K562 (cell line): ENCODE results near the gene CTRB2. TPM values are rescaled to one million over a fixed set of nuclear protein-coding genes. Genes with fewer than 3 reads are reported as not detected.

ENCODE experiments used
- ATAC-seq: fragments of 200-7000 bp; cut with Tn5 transposase; 3 replicates; pipeline ENCODE4 v1.9.1; 2020; ENCODE audit warnings: moderate library complexity
- BruUV-seq: library from RNA; stranded (reverse); fragments of 400-500 nt; replicated peaks from 2 replicates; lab custom pipeline; 2021; lab: Mats Ljungman, UMichigan
- CTCF ChIA-PET: fragments of 300-600 bp; formaldehyde crosslinking; extraction: SDS; loops from one replicate; lab custom pipeline; 2021; ENCODE audit warnings: low intra/inter-chr PET ratio; lab: Yijun Ruan, JAX
- POLR2A ChIA-PET: fragments of 300-600, 350-650 bp; sonication (Branson Sonifier 250); formaldehyde crosslinking; extraction: SDS; loops from one replicate; lab custom pipeline; 2021; ENCODE audit warnings: antibody characterized with exemption, inconsistent platforms; lab: Yijun Ruan, JAX
- DNase-seq, 4 experiments: peaks; one replicate each; pipeline versions ENCODE4 v3.0.0 to v3.0.0-alpha.2; 2011 to 2018; ENCODE audit warnings: low spot score in 3 of 4, mixed read lengths in 3 of 4; ENCODE audit errors: extremely low read depth in 1 of 4
- FAIRE-seq: peaks from 2 replicates; lab custom pipeline; 2011; peaks lifted over from hg19 to GRCh38; lab: Jason Lieb, UNC
- H2AFZ ChIP-seq: 2 replicates; pipeline ENCODE4 v1.6.0; 2011; ENCODE audit warnings: low read depth, low read length, control low read depth, inconsistent platforms
- H3K27ac ChIP-seq: fragments of 200-600 bp; 3 replicates; pipeline ENCODE4 v1.8.0; 2011; ENCODE audit warnings: low read depth, mild to moderate bottlenecking, control low read depth, inconsistent platforms, low read length, moderate library complexity, mixed read lengths; ENCODE audit errors: extremely low read depth
- H3K27me3 ChIP-seq, 2 experiments: fragments of 300-600 bp in 1 of 2; 2 replicates in 1 of 2; 3 replicates in 1 of 2; pipeline versions ENCODE4 v1.6.0 to v1.8.0; 2011; ENCODE audit warnings: inconsistent platforms in 2 of 2, low read length in 2 of 2, mild to moderate bottlenecking in 1 of 2, mixed read lengths in 1 of 2, moderate library complexity in 1 of 2; ENCODE audit not compliant: control insufficient read depth in 2 of 2, insufficient read depth in 2 of 2
- H3K36me3 ChIP-seq: fragments of 300-600 bp; 3 replicates; pipeline ENCODE4 v1.8.0; 2011; ENCODE audit warnings: mild to moderate bottlenecking, low read length, inconsistent platforms; ENCODE audit not compliant: control insufficient read depth, insufficient read depth
- H3K4me1 ChIP-seq, 2 experiments: fragments of 200-600 bp in 1 of 2; replicated peaks in 1 of 2; 2 replicates in 1 of 2; 3 replicates in 1 of 2; pipeline versions ENCODE4 v1.5.1 to v1.8.0; 2011; ENCODE audit warnings: inconsistent platforms in 2 of 2, low read length in 2 of 2, mild to moderate bottlenecking in 1 of 2, mixed read lengths in 1 of 2, moderate library complexity in 1 of 2; ENCODE audit not compliant: control insufficient read depth in 2 of 2, insufficient read depth in 2 of 2
- H3K4me2 ChIP-seq: 2 replicates; pipeline ENCODE4 v1.6.1; 2011; ENCODE audit warnings: low read length, control low read depth, inconsistent platforms, mixed read lengths; ENCODE audit not compliant: insufficient read depth
- H3K4me3 ChIP-seq: fragments of 200-600 bp; sonication (generic), shearing (Covaris generic); 2 replicates; pipeline ENCODE4 v1.5.1; 2016; ENCODE audit warnings: control low read depth, inconsistent platforms
- H3K79me2 ChIP-seq: fragments of 200-600 bp; 3 replicates; pipeline ENCODE4 v1.8.0; 2011; ENCODE audit warnings: low read length, inconsistent platforms; ENCODE audit not compliant: control insufficient read depth, insufficient read depth
- H3K9ac ChIP-seq, 2 experiments: 2 replicates each; pipeline versions ENCODE4 v1.6.0 to v1.6.1; 2011; ENCODE audit warnings: low read depth in 2 of 2, low read length in 2 of 2, control low read depth in 1 of 2, inconsistent platforms in 1 of 2, mild to moderate bottlenecking in 1 of 2, mixed read lengths in 1 of 2; ENCODE audit not compliant: insufficient read depth in 1 of 2
- H3K9me1 ChIP-seq: one replicate; pipeline ENCODE4 v1.6.0; 2011; ENCODE audit warnings: inconsistent platforms, mild to moderate bottlenecking, low read length, moderate library complexity; ENCODE audit not compliant: control insufficient read depth, insufficient read depth
- H3K9me3 ChIP-seq: replicated peaks from 2 replicates; pipeline ENCODE4 v1.5.1; 2011; ENCODE audit warnings: low read depth, low read length, inconsistent platforms; ENCODE audit not compliant: control insufficient read depth, insufficient read depth
- H4K20me1 ChIP-seq: replicated peaks from 2 replicates; pipeline ENCODE4 v1.6.1; 2011; ENCODE audit warnings: low read length, inconsistent platforms, mixed read lengths; ENCODE audit not compliant: control insufficient read depth, insufficient read depth
- AFF1 ChIP-seq, 2 experiments: fragments of 450-650 bp; IDR thresholded peaks; 2 replicates each; pipeline ENCODE4 v1.6.1; 2018; ENCODE audit warnings: mild to moderate bottlenecking in 2 of 2, low read depth in 1 of 2; ENCODE audit not compliant: partially characterized antibody in 2 of 2
- CUX1 ChIP-seq: fragments of 200-800 bp; sonication (Bioruptor generic); IDR thresholded peaks from 2 replicates; pipeline ENCODE4 v1.6.1; 2016; ENCODE audit warnings: missing genetic modification characterization, missing compliant biosample characterization
- DPF2 ChIP-seq: fragments of 450-650 bp; IDR thresholded peaks from 2 replicates; pipeline ENCODE4 v1.6.1; 2016
- ELK1 ChIP-seq: sonication (generic); formaldehyde crosslinking; IDR thresholded peaks from 2 replicates; pipeline ENCODE4 v1.8.1; 2022; ENCODE audit warnings: missing genetic modification reagents
- SLC30A9 ChIP-seq: fragments of 250-450 bp; sonication (Bioruptor Pico); IDR thresholded peaks from 2 replicates; pipeline ENCODE4 v1.8.0; 2022; ENCODE audit warnings: mild to moderate bottlenecking, moderate library complexity
- U2AF1 ChIP-seq: fragments of 200-400 bp; formaldehyde crosslinking; optimal IDR thresholded peaks from 2 replicates; pipeline ENCODE3; 2017; ENCODE audit warnings: mild to moderate bottlenecking, low read depth, low read length, moderate library complexity
- ZNF3 ChIP-seq: fragments of 250-450 bp; sonication (Bioruptor Pico); IDR thresholded peaks from 2 replicates; pipeline ENCODE4 v1.5.0; 2021; ENCODE audit warnings: mild to moderate bottlenecking, moderate library complexity
- WGBS: fragments of 100-300 bp; shearing (Covaris generic); methylation state at CpG from one replicate; pipeline ENCODE4 v1.1.6; 2016; ENCODE audit warnings: low coverage, mixed read lengths; ENCODE audit not compliant: insufficient coverage; ENCODE audit errors: missing lambda C conversion rate; 5-methylcytosine and 5-hydroxymethylcytosine counted together
- in situ Hi-C: fragments of 300-500 bp; cut with MboI; formaldehyde crosslinking; loops from 4 replicates; pipeline ENCODE4 v1.15.0; 2018; ENCODE audit warnings: inconsistent platforms, mixed read lengths
- intact Hi-C: fragments of 100-400 bp; cut with micrococcal nuclease; formaldehyde crosslinking; loops from 2 replicates; pipeline ENCODE4 v1.14.2; 2022
- polyA plus RNA-seq, 8 experiments: library from polyadenylated mRNA; depleted of rRNA in 4 of 8; stranded (reverse) in 5 of 8; unstranded in 3 of 8; fragments of >200 nt; fragmentation: Nextera tagmentation in 2 of 8; fragmentation: Illumina TruSeq in 1 of 8; extraction: Ambion mirVana in 2 of 8; extraction: Trizol in 1 of 8; gene quantifications; 2 replicates each; pipeline versions ENCODE4 v1.2.1 to v1.2.3, GENCODE V29; 2011 to 2014; ENCODE audit warnings: inconsistent platforms in 1 of 8, missing spikeins in 1 of 8
- total RNA-seq, 7 experiments: library from RNA; depleted of rRNA in 6 of 7; stranded (reverse); fragments of >200 nt in 6 of 7; fragmentation: Illumina TruSeq in 2 of 7; extraction: Trizol in 2 of 7; gene quantifications; 2 replicates each; pipeline versions ENCODE4 v1.2.1 to v1.2.3, GENCODE V29; 2011 to 2021; ENCODE audit warnings: low replicate concordance in 1 of 7

CTRB2 gene
- total and polyA plus RNA-seq, 9 of the 15 experiments (the other 6 are each of a cell fraction or from before 2014, with no cell fraction given) = 5.1 TPM; not detected in 8

GRCh38 chr16:75219838-75220237 lies 12.9 kb upstream of the CTRB2 start:
- DNase-seq (no peak), ATAC-seq (no peak; the same call in 2 of the 3 replicates), FAIRE-seq (no peak)
- no peak for TF ChIP-seq ZNF3
- no peak for TF ChIP-seq AFF1 (IDR thresholded peaks at IDR 0.05; ENCODE audit: low read depth in 1 of 2, partially characterized antibody in 2 of 2)
- TF ChIP-seq CUX1 (CRISPR knock-in tag) = no peak
- TF ChIP-seq SLC30A9 (CRISPR knock-in tag) = no peak
- no peak for TF ChIP-seq DPF2
- TF ChIP-seq ELK1 (CRISPR knock-in tag) = no peak
- TF ChIP-seq U2AF1 = no peak
- Histone ChIP-seq H2AFZ (no peak overlapping the region), H3K36me3 (no peaks in the 10 kb centered on the region), H4K20me1 (no peaks in the 10 kb centered on the region), H3K27me3 (peaks cover 5 to 9% of the 10 kb centered on the region in 2 experiments; a peak in 3 of 5 replicates), H3K4me1 (peaks cover 0 to 14% of the 10 kb centered on the region in 2 experiments; a peak in 1 of 5 replicates), H3K4me3 (no peak overlapping the region), H3K4me2 (no peak overlapping the region), H3K27ac (no peak overlapping the region), H3K79me2 (no peaks in the 10 kb centered on the region), H3K9me3 (no peaks in the 10 kb centered on the region), H3K9me1 (no peaks in the 10 kb centered on the region), H3K9ac (no peak overlapping the region)
- intact Hi-C loops = no loop called here
- CTCF ChIA-PET = no interaction called here
- in situ Hi-C loops = loop anchor here (25.0 kb wide), 1 partner anchor 1967 kb away; the partner anchor contains the start of genes MON1B and SYCE1L
- WGBS = 14% methylated on average over 5 of the region's 5 CpGs
- BruUV-seq = no TSS peak
- POLR2A ChIA-PET = interaction anchor here (0.6 kb wide), 3 partner anchors 86 to 186 kb away, joined by 3 to 6 read pairs (median 4); no protein-coding TSS in a partner anchor
